DND-41 (cell line): ENCODE data around the gene MAFB.

ENCODE experiments used
- EZH2 ChIP-seq: IDR thresholded peaks from 3 replicates; pipeline ENCODE4 v1.6.1; 2012; ENCODE audit warnings: borderline replicate concordance, low read depth, mild to moderate bottlenecking, moderate library complexity, low read length, inconsistent platforms; ENCODE audit not compliant: severe bottlenecking
- TF ChIP-seq, protein P1 (sequence below): IDR thresholded peaks from 2 replicates; pipeline ENCODE4 v1.5.1; 2012; ENCODE audit warnings: borderline replicate concordance, low read length, moderate library complexity, mild to moderate bottlenecking; ENCODE audit not compliant: poor library complexity, severe bottlenecking; ENCODE audit errors: extremely low read depth

DNA sequence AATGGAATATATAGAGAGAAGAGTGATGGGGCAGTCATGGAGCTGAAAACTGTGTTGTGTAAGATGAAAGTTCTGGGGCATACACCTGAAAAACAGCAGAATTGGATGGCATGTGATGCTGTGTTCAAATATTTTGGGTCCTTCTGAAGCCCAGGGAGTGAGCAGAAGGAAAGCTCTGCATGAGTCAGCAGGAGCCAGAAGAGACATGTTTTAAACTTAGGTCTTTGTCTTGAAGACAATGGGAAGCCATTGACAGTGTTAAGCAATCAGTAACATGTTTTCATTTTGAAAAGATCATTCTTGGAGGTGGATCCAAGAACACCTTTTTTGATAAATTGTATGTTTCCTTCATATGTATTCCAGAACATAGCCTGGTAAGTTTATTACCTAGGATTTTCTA lies 38.9 kb upstream of the MAFB start:
- TF ChIP-seq, protein P1, sequence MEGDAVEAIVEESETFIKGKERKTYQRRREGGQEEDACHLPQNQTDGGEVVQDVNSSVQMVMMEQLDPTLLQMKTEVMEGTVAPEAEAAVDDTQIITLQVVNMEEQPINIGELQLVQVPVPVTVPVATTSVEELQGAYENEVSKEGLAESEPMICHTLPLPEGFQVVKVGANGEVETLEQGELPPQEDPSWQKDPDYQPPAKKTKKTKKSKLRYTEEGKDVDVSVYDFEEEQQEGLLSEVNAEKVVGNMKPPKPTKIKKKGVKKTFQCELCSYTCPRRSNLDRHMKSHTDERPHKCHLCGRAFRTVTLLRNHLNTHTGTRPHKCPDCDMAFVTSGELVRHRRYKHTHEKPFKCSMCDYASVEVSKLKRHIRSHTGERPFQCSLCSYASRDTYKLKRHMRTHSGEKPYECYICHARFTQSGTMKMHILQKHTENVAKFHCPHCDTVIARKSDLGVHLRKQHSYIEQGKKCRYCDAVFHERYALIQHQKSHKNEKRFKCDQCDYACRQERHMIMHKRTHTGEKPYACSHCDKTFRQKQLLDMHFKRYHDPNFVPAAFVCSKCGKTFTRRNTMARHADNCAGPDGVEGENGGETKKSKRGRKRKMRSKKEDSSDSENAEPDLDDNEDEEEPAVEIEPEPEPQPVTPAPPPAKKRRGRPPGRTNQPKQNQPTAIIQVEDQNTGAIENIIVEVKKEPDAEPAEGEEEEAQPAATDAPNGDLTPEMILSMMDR: no peak
- no peak for TF ChIP-seq EZH2
